ENCODE results near the gene PPM1E. TPM values are rescaled to one million over a fixed set of nuclear protein-coding genes. Genes with fewer than 3 reads are reported as not detected.
A peak's percentile ranks its signal among the peaks of the same experiment; 100 is the strongest.

PPM1E gene
- polyA plus RNA-seq, 2 of the 4 experiments (the other 2 are of a cell fraction), result 0.05 to 0.25 TPM

DNA sequence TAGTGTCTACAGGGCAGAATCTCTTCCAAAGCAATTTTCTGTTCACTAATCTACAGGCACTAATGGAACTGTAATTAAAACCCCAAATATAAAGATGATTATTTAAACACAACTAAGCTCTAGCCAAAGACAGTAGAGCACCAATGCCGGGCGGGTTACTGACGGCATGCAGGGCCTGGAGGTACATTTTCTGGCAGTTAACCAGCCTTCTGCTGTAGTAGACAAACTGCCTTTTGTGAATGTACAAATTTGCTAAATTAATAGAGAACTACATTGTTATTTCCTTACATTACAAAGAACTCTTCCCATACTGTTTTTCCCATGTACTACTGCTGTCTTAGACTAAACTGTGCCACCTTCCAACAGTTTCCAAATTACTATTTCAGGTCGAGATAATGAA is 243.2 kb downstream of the PPM1E start:
- peaks cover 14% of the 10 kb centered on the region for H3K4me1 ChIP-seq
- H3K4me2 ChIP-seq, result no peak overlapping the region
- FAIRE-seq, result peak; percentile 43
- H3K4me3 ChIP-seq, result no peak overlapping the region
- no peak for DNase-seq (ENCODE audit: low read depth in 1 of 2, low spot score in 1 of 2)
- WGBS (ENCODE audit: missing lambda C conversion rate), result 82% methylated on average over 4 of the region's 4 CpGs
- ChIA-PET CTCF (interaction anchor here (1.0 to 2.4 kb wide), 3 partner anchors 288 to 480 kb away, joined by 3 to 6 read pairs (median 3); no protein-coding TSS in a partner anchor), POLR2A (no interaction called here)
- no peak for TF ChIP-seq MAFK (IDR thresholded peaks at IDR 0.05; ENCODE audit: partially characterized antibody)
- TF ChIP-seq CHD2 (IDR thresholded peaks at IDR 0.05; ENCODE audit: low read length, partially characterized antibody), result no peak
- no peak for TF ChIP-seq CBX2 (IDR thresholded peaks at IDR 0.05; ENCODE audit: borderline replicate concordance, low read depth)
- ATAC-seq, result no peak
- H3K27ac ChIP-seq, result no peak overlapping the region
- H3K9me3 ChIP-seq, result no peaks in the 10 kb centered on the region

DNA sequence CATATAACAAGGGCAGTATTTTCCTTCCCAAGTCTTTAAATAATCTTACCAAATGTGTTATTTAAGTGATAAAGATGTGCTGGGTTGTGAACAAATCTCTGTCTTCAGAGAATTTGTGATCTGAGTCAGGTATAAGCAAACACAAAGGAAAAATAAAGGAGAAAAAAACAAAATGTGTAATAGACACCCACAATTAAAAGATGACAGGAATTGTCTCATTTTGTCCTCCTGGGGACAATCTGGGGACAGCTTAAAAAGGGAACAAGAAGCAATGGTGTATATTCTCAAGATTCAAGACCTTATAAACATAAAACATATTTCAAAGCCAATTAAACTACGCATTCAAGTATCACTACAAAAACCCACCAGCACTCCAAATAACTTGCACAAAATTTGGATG is 243.8 kb downstream of the PPM1E start:
- ChIA-PET POLR2A (no interaction called here), CTCF (interaction anchor here (1.0 to 2.4 kb wide), 2 partner anchors 411 to 481 kb away, joined by 3 to 6 read pairs; no protein-coding TSS in a partner anchor)
- no peak for FAIRE-seq
- no peaks in the 10 kb centered on the region for H3K9me3 ChIP-seq
- no peak for DNase-seq (ENCODE audit: low read depth in 1 of 2, low spot score in 1 of 2)
- no peak overlapping the region for H3K4me3 ChIP-seq
- 100% methylated on average over 1 of the region's 1 CpG for WGBS (ENCODE audit: missing lambda C conversion rate)
- TF ChIP-seq RAD21 (conservative IDR thresholded peaks at IDR 0.05 in 1 of 2, IDR thresholded peaks at IDR 0.05 in 1 of 2) (no peak), RFX5 (IDR thresholded peaks at IDR 0.05) (no peak), CTCF (IDR thresholded peaks at IDR 0.05) (no peak), FOXS1 (CRISPR knock-in tag; IDR thresholded peaks at IDR 0.05) (no peak), NFE2L2 (conservative IDR thresholded peaks at IDR 0.05; ENCODE audit: low read length) (no peak), POLR2AphosphoS2 (conservative IDR thresholded peaks at IDR 0.05; ENCODE audit: low read length) (no peak)
- TF ChIP-seq, protein P1, sequence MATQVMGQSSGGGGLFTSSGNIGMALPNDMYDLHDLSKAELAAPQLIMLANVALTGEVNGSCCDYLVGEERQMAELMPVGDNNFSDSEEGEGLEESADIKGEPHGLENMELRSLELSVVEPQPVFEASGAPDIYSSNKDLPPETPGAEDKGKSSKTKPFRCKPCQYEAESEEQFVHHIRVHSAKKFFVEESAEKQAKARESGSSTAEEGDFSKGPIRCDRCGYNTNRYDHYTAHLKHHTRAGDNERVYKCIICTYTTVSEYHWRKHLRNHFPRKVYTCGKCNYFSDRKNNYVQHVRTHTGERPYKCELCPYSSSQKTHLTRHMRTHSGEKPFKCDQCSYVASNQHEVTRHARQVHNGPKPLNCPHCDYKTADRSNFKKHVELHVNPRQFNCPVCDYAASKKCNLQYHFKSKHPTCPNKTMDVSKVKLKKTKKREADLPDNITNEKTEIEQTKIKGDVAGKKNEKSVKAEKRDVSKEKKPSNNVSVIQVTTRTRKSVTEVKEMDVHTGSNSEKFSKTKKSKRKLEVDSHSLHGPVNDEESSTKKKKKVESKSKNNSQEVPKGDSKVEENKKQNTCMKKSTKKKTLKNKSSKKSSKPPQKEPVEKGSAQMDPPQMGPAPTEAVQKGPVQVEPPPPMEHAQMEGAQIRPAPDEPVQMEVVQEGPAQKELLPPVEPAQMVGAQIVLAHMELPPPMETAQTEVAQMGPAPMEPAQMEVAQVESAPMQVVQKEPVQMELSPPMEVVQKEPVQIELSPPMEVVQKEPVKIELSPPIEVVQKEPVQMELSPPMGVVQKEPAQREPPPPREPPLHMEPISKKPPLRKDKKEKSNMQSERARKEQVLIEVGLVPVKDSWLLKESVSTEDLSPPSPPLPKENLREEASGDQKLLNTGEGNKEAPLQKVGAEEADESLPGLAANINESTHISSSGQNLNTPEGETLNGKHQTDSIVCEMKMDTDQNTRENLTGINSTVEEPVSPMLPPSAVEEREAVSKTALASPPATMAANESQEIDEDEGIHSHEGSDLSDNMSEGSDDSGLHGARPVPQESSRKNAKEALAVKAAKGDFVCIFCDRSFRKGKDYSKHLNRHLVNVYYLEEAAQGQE (IDR thresholded peaks at IDR 0.05), result no peak
- no peak overlapping the region for H3K27ac ChIP-seq
- H3K4me1 ChIP-seq, result peaks cover 14% of the 10 kb centered on the region
- ATAC-seq, result no peak
- H3K4me2 ChIP-seq, result no peak overlapping the region

- 94% methylated on average over 1 of the region's 1 CpG for WGBS (ENCODE audit: missing lambda C conversion rate)
- CTCF ChIA-PET, result interaction anchor here (2.4 kb wide), 1 partner anchor 482 kb away, joined by 6 read pairs; no protein-coding TSS in a partner anchor
- Histone ChIP-seq H3K27ac (no peak overlapping the region), H3K9me3 (no peaks in the 10 kb centered on the region), H3K4me3 (no peak overlapping the region), H3K4me2 (no peak overlapping the region), H3K4me1 (peaks cover 14% of the 10 kb centered on the region)
- POLR2A ChIA-PET, result no interaction called here
- FAIRE-seq, result no peak
- ATAC-seq, result no peak
- DNase-seq (ENCODE audit: low read depth in 1 of 2, low spot score in 1 of 2), result no peak
- TF ChIP-seq, protein P2, sequence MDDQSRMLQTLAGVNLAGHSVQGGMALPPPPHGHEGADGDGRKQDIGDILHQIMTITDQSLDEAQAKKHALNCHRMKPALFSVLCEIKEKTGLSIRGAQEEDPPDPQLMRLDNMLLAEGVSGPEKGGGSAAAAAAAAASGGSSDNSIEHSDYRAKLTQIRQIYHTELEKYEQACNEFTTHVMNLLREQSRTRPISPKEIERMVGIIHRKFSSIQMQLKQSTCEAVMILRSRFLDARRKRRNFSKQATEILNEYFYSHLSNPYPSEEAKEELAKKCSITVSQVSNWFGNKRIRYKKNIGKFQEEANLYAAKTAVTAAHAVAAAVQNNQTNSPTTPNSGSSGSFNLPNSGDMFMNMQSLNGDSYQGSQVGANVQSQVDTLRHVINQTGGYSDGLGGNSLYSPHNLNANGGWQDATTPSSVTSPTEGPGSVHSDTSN (IDR thresholded peaks at IDR 0.05), result no peak
- TF ChIP-seq CHD4 (IDR thresholded peaks at IDR 0.05; ENCODE audit: borderline replicate concordance) (no peak), HOXB5 (CRISPR knock-in tag; IDR thresholded peaks at IDR 0.05) (no peak), HOXB13 (CRISPR knock-in tag; IDR thresholded peaks at IDR 0.05; ENCODE audit: low read depth) (no peak), RNF2 (IDR thresholded peaks at IDR 0.05; ENCODE audit: borderline replicate concordance, low read depth) (no peak), HES2 (IDR thresholded peaks at IDR 0.05) (no peak), HMGXB4 (CRISPR knock-in tag; IDR thresholded peaks at IDR 0.05; ENCODE audit: borderline replicate concordance) (no peak), JUN (IDR thresholded peaks at IDR 0.05) (no peak), RFX5 (IDR thresholded peaks at IDR 0.05) (no peak), ESRRA (IDR thresholded peaks at IDR 0.05; ENCODE audit: borderline replicate concordance, low read length) (no peak), ZNF302 (CRISPR knock-in tag; IDR thresholded peaks at IDR 0.05) (no peak), CHD2 (IDR thresholded peaks at IDR 0.05; ENCODE audit: low read length, partially characterized antibody) (no peak), KDM1A (IDR thresholded peaks at IDR 0.05; ENCODE audit: low read depth) (no peak), NPAS2 (CRISPR knock-in tag; IDR thresholded peaks at IDR 0.05; ENCODE audit: borderline replicate concordance) (no peak), PHF8 (IDR thresholded peaks at IDR 0.05; ENCODE audit: borderline replicate concordance, low read depth) (no peak), ZSCAN20 (CRISPR knock-in tag; IDR thresholded peaks at IDR 0.05) (no peak), ZFP36 (IDR thresholded peaks at IDR 0.05; ENCODE audit: borderline replicate concordance, partially characterized antibody) (no peak)
Measured at GRCh38 chr17:59000022-59000421, 244.4 kb downstream of the PPM1E start.

Data from A549 (cell line).